CD4-positive, alpha-beta T cell treated with Interleukin-2 at 100 ng/mL for 4 hours (primary cell): ENCODE measurements around the gene ZNF532.
"Not testable (repeated sequence)": the region's sequence is repeated elsewhere in the genome, so short reads cannot be mapped to it uniquely, and the experiment has no call there.

Experiments
- DNase-seq: peaks from one replicate; pipeline ENCODE4 v3.0.0-alpha.2; 2020; ENCODE audit warnings: low spot score

The ZNF532 gene

DNA sequence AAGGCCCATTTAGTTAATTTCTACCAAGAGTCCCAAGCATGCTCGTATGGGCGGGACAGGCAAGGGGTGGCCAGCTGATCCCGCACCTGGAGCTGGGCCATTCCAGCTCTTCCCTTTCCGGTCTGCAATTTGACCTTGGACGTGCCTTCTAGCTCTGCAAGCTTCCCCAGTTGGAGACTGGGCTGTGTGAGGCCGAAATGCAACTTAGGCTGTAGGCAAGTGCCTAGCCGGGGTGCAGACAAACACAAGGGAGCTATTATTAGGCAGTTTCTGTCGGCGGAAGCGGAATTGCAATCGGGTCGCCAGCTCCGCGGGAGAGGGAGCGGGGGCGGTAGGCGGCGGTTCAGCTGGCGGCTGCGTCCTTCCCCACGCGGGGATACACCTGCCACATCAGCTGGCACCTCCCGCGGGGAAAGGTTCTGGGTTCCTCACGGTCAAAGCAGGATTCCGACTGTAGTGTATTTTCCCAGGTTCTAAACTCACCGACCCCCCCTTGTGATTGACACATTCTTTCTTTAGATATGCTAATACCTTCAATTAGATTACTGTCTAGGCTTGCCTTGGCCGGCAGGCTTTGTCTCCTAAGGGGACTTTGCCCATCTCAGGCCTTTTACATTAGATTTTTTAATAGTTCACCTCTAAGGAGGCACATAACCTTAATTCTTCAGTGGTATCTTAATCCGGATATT lies 17.1 kb upstream of the ZNF532 start:
- DNase-seq: no peak

DNA sequence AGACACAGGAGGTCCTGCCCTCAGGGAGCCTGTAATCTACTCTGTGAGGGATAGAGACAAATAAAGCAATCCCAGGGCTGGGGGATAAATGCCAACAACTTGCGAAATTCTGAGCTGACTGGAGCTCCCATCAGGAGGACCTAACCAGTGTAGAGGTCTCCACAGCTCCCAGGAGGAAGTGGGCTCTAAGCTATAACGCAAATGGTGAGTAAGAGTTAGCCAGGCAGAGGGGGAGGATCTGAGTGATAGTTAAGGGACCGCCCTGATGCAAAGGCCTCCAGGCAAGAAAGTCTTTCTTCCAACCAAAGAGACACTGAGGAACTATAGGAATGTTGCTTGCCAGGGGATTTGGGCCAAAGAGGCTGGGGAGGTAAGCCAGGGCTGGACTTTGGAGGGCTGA lies 16.0 kb upstream of the ZNF532 start:
- no peak for DNase-seq

DNA sequence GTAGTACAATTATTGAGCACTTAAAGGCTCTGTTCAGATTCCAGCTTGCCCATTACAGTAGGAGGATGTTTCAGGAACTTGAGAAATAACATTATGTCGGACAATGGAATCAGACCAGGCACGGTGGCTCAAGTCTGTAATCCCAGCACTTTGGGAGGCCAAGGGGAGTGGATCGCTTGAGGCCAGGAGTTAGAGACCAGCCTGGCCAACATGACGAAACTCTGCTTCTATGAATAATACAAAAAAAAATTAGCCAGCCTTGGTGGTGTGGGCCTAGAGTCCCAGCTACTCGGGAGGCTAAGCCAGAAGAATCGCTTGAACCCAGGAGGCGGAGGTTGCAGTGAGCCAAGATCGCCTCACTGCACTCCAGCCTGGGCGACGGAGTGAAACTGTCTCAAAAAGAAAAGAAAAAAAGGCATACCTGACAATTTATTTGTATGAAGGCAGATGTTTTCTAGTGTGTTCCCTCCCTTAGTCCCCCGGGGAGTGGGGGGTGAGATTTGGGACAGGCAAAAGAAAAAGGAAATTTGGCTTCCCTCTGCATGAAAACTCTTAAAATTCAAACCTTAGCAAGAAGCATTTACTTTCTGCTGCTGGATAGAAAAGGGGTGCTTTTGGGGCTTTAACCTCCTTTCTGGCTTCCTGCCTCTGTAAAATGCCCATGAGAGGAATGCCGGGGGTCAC lies 13.7 kb upstream of the ZNF532 start:
- no peak for DNase-seq

DNA sequence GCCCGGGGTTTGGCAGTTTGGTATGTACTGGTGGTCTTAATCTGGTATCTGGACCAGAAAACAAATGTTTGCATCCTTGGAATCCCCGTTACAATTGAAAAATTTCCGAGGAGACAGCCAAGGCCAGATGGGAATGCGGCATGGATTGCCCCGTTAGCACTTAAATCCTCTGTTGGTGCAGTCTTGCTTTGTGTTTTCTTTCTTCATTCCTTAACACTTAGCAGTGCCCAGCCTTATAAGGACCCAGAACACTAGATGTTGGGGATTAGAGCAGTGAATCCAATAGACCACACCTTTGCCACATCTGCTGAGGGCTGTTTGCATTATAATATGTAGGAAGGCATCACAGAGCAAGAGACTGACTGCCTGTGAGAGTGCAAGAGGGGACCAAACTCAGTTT lies 12.8 kb upstream of the ZNF532 start:
- DNase-seq: no peak

DNA sequence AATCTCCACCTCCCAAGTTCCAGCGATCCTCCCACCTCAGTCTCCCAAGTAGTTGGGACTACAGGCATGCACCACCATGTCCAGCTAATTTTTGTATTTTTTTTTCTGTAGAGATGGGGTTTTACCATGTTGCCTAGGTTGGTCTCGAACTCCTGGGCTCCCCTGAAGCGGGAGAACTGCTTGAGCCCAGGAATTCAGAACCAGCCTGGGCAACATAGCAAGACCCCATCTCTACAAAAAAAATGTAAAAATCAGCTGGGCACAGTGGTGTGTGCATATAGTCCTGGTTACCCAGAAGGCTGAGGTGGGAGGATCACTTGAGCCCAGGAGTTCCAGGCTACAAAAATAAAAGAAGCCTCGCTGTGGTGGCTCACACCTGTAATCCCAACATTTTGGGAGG lies 12.0 kb upstream of the ZNF532 start:
- DNase-seq: no peak

DNA sequence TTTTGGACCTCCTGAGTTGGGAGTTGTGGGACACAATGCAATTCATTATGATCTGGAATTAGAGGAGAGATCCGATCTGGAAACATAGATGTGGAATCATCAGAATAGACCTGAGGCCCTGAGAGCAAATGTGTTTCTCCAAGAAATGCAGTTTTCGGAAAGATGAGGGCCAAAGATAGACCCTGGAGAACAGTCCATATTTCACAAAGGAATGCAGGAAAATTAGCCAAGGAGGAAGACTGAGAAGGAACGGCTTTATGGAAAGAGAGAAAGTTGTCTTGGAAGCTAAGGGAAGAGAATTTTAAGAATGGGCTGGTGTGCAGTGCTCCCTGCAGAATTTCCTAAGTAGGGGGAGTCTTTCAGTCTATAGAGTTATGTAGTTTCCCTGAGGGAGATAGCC lies 11.1 kb upstream of the ZNF532 start:
- DNase-seq: no peak

DNA sequence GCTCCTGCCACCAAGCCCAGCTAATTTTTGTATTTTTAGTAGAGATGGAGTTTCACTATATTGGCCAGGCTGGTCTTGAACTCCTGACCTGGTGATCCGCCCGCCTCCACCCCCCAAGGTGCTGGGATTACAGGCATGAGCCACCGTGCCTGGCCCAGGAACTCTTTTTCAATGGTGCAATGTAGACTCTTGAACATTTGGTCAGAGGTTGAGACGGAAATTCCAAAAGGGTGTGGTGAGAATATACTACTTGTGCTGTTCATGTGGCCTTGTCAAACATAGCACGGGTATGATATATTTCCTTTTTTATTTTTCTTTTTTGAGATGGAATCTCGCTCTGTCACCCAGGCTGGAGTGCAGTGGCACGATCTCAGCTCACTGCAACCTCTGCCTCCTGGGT lies 9.2 kb upstream of the ZNF532 start:
- DNase-seq: not testable (repeated sequence)

DNA sequence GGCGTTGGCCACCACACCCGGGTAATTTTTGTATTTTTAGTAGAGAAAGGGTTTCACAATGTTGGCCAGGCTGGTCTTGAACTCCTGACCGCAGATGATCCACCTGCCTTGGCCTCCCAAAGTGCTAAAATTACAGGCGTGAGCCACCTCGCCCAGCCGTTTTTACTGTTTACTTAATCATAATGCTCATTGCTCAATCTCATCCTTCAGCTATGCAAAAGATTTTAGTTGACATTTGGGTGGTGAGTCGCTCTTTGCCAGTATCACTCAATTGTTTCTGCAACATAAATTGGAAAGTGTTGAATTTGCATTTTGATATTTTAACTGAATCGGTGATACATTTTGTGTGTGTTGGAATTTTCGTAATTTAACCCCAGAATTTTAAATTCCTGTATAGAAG lies 7.8 kb upstream of the ZNF532 start:
- no peak for DNase-seq

DNA sequence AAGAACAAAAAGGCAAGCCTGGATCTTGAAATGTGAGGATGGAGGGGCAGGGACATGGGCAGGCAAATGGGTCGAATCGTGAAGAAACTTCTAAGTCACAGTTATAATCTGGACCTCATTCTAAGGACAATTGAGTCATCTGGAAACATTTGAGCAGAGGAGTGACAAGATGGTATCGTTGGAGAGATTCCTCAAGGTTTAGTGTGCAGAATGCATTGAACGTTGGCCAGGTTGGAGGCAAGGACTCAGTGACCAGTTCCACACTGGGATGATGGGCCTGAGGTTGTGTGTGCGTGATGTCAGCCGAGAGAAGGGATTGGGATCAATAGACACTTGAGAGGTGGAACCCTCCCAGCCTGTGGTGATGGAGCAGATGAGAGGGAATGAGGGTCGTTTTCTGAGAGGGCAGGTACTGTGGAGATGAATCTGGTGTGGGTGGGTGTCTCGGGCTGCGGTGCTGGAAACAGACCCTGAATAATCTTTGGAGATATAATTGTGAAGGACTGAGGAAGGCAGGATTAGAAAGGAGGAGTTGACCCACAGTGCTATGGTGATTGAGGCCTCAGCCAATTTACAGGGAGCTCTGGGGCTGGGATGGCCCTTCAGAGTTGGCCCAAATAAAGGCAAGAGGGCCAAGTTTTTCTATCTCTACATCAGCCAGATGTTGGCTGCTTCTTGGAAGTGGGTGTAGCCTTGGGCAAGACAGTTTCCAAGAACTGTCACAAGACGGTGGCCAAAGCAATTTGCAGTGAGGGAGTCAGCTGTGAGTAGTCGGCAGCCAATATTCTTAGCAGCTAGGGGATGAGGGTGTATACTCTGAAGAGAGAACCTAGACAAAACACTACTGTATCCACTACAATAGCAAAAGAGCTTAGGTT lies 5.8 kb upstream of the ZNF532 start:
- DNase-seq: no peak

DNA sequence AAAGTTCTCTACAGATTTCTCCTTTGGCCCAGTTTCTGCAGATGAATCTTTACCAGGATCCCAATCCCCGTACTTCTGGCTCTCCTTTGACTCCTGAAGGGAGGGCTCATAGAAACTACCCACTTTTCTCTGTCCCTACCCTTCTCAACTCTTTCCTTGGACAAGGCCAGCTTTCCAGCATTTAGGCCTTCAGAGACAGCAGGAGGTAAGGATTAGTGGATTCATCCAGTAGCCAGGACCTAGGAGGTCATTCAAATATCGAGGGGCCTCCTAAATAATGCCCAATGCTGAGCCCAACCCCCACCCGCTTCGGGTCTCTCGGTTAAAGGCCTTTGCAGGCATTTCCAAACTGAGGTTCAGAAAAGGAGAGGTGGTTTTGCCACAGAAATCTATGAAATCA lies 4.8 kb upstream of the ZNF532 start:
- DNase-seq: no peak

DNA sequence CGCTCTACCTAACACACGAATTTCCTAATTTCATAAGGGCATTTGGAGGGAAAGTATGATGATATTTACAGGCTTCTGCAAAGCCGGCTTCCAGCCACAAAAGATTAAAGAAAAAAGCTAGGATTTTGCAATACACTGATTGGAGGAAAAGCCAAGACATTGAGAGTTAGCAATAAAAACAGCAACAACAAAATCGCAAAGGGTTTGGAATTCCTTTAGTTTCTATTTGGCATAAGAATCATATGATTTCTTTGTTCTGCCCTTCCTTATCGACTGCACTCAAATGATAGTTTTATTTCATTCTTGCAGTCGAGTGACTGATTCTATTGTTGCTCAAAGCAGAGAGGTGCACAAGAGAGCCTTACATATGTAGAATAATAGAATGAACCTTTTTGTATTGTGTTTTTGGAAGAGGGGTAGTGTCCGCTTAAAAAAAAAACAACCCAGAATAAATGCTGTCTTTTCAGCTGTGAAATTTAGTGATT lies 3.9 kb upstream of the ZNF532 start:
- no peak for DNase-seq

DNA sequence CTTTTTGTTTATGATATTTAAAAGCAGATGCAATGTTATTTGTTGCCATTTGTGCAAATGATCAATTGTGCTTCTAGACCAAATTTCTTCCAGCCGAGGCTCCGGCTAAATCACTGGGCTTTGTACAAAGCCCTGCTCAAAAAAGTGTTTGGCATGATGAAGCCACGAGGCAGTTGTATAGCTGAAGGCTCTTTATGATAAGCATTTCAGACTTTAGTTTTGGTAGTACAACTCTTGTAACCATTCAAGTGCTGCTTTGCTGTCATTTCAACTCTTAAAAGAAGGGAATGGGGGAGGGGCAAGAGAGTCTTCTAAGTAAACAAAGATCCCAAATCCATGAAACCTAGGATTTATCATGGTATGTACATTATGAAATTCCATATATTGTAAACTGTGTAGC lies 3.3 kb upstream of the ZNF532 start:
- DNase-seq: no peak

DNA sequence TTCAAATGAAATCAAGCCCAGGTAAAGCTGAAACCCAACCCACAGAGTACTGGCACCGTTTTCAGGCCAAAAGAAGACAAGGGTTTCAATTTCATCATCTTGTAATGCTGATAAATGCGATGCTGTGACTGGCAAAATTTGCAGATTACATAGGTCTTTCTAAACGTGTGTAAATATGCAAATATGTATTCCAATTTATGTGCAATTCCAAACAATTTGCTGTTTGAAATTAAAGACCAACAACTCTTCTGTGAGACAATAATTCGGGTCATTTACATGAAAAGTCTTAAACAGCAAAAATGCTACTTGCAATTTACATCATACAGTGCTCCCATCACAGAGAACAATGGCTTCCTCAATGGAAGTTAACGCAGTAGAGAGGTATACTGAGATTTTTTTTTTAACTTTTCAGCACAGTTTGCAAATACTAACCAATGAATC lies 2.8 kb upstream of the ZNF532 start:
- no peak for DNase-seq

DNA sequence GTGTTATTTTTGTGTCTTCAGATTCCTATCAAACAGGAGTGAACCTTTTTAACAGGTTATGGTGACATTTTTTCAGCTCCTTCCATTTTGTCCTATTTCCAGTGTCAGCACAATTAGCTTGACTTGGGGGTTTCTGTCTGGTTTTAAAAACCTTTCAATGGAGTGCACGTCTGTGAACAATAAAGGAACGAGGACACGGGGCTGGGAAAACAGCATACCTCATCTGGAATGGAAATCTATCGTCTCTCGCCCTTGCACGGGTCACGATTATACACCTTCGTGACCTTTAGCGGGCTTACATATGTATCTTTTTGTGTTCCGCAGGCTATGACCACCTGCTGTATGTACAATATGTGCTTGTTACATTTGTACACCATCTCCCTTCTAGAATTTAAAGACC lies 2.3 kb upstream of the ZNF532 start:
- no peak for DNase-seq

DNA sequence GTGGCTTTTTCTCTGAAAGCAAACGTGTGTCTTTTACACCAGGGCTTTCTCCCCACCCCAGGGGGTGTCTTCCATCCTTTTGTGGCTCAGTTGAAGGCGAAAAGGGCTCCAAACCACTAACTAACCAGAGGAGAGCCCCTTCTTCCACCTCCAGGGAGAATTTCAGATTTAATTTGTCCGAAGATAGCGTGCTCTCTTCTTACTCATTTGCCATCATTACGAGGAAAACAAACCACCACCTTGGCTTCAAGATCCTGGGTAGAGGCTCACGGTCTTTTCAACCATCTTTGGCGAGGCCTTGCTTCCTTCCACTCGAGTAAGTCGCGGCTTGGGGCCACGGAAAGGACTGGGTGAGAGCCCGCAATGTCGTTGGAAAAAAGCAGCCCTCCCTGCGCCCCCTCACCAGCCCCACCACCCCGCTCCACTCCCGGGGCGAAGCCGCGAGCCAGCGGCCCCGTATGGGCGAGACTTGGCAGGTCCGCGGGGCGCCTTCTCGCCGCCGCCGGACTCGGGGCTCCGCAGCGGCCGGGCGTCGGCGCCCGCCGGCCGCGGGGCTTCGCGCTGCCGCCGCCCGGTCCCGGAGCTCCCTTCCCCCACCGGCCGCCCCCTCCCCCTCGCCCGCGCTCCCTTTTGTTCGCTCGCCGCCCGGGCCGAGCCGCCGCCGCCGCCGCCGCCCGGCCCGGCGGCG lies 1.7 kb upstream of the ZNF532 start:
- DNase-seq: peak; percentile 21

DNA sequence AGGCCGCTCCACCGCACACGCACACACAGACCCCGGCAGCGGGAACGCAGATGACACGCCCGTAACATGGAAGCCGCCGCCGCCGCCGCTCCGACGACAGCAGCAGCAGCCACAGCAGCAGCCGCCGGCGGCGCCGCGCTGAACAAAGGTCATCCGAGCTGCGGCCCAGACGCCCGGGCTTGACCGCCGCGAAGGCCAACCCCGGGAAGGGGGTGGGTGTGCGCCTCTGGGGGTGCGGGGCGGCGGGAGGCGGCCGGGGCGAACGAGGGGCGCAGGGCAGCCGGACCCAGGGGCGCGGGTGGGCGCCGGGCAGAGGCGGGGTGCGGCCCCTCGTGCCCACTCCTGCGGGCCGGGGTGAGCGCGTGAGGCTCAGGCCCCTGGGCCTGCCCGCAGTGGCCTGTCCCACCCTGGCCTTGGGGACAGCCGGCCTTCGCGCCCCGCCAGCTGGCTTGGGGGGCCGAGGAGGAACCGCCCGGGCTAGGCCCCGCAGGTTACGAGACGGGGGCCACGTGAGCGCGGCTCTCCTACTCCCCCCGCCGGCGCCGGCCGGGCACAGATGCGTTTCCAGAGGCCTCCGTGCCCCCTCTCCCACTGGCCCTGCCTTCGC lies 1.0 kb upstream of the ZNF532 start:
- no peak for DNase-seq

DNA sequence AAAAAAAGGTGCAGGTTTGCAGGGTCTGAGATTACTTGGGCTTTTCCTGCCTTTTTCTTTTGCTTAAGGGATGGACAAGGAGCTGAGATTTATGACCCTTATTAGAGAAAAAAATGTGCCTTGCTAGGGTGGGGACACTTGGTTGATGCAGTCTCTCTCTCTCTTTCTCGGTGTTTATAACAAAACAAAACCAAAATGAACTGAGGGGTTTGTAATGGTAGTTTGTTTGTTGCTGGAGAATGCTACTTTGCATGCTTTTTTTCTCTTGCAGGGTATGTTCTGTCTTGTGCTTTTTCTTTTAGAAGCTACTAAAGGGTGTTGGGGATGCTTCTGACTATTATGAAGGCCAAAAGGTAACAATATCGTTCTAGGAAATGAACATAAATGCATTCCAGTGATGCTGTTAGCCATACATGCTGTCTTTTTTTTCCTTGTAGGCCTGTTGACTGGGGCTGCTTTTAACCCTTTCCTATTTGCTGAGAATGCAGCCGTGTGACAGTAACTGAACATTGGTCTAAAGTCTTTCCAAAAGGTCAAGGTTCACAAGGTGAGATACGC lies 435 bp downstream of the ZNF532 start:
- DNase-seq: no peak

DNA sequence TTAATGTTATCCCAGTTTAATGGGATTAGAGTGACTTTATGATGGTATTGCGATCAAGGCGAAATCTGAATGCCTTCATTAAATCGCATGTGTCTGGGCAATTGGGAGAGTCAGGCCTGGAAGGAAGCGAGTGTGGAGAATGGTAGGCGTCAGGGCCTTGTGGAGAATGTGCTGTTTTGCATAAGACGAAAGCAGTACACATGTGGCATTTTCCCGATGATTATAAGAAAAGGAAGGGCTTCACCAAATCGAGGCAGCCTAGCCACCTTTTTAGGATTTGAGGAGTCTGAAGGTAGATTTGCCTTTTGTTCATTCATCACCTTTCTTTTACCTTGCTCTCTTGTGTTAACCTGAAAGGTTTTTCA lies 1.0 kb downstream of the ZNF532 start:
- DNase-seq: no peak

DNA sequence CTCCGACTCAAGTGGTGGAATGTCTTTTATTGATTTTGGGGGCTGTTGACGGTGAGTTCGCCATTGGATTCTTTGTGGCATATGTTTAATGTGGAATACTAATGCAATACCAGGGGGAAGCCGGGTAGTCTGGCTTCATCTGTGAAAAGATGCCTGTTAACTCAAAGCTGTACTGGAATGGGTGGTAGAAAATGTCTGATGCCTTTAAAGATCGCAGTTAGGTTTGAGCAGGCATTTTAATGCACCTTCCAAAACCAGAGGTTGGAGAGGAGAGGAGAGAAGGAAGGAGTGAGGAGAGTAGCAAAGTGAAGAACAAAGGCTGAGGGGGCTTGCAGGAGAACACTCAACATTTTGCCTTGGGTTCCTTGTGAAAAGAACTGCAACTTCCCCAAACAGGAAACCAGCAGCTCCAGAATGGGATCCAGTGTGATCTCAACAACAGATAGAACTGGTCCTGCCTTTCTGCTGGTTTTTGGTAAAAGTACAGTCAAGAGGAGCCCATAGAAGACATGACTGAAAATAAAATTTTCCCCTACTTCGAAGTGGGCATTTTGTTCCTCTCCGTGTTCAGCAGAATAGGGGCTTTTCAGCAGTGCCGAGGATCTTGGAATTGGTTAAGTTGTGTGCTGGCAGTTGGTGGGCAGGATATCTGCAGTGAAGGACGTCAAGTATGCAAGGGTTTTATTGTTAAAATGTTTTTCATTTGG lies 1.5 kb downstream of the ZNF532 start:
- DNase-seq: no peak

DNA sequence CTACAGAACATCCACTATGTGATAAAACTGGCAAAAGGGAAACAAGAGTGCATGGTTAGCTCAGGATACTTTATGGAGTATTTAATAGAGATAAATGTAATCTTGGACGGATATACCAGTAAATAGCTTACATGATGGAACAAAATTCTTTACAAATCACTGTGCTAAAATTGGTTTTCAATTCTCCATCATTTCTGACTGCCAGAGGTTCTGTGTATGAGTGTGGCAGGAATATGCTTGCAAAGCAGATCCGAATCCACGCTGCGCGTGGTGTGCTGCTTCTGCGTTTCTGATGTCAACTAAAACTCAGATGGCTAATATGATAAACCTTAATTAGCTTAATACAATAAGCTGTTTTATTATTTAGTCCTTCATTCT lies 2.1 kb downstream of the ZNF532 start:
- no peak for DNase-seq
